DMS53 (cell line): ENCODE results near the gene LAPTM5.

Experiments
- DNase-seq: peaks from one replicate; lab custom pipeline; 2025; lab: John Stamatoyannopoulos, UW

Gene LAPTM5

DNA sequence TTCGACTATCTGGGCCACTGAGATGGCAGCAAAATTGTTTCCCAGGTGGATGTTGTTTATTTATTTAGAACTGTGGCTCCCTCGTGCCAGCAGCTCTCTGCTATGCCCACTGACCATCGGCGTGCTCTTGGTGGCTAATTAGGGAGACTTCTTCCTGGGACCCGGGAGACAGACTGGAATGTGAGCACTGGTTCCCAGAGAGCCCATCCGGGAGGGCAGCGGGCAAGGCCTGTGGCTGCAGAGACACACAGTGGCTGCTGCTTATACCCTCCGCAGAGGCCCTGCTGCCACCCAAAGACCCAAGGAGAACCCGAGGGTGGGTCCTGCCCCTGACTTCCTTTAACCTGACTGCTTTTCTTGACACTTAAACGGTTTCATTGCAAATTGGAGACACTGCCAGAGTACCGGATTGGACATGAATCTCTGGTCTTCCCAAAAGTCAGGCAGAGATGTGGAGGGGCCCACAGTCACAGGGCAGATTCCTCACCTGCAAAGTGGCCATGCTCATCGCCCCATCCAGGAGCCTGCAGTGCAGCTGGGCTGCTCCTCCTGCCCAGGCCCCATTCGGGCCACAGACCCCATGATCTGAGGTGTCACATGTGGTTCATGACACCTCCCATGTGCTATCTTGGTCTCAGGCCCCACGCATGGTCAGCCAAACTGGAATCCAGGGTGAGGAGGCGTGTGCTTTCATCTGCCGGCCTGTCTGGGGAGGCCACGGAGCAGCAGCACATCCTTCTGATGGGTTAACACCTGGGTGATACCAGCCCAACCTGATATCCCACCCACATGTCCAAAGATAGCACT lies 28.5 kb downstream of the LAPTM5 start:
- DNase-seq, result no peak

GRCh38 chr1:30728340-30728739 lies 29.2 kb downstream of the LAPTM5 start:
- DNase-seq, result no peak

DNA sequence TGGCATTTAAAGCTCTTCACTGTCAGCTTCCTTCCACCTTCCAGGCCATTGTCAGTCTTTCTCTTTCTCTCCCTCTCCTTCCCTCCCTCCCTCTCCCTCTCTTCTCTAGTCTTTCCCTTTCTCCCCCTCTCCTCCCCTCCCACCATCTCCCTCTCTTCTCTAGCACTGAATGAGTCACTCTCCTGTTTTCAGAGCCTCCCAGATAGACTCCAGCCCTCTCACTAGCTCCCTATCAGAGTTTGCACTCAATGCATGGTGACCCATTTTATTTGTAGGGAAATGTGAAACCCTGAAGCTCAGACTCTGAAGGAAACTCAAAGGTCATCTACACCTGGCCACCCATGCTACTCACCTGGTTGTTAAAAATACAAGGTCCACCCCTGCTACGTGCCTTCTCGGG lies 29.8 kb downstream of the LAPTM5 start:
- DNase-seq, result peak; percentile 15

DNA sequence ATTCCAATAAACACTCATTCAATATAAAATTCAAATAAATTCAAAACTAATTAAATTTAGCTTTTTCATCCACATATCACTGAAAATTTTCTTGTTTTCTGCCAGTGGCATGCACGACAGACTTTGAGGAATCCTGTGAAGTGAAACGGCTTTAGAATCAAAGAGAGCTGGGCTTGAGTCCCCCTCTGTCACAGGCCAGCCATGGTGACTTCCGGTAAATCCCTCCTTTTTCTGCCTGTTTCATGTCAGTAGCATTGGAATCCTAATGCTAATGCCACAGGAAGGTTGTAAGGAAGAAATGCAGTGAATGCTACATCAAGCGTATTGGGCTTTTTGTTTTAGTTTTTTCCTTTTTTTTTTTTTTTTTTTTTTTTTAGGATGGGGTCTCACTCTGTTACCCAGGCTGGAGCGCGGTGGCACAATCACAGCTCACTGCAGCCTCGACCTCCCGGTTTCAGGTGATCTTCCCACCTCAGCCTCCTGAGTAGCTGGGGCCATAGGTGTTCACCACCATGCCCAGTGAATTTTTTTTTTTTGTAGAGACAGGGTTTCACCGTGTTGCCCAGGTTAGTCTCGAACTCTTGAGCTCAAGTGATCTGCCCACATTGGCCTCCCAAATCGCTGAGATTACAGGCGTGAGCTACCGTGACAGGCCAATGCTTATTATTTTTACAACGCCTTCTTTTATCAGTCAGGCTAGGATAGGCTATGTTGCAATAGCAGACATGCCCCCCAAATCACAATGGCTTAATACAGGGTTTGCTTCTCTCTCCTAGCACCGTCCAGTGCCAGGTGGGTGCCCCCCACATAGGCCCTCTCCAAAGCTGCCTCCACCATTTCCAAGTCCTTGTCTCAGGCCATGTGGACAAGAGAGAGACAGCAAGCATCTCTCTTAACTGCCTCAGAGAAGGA lies 30.5 kb downstream of the LAPTM5 start:
- no peak for DNase-seq

- DNase-seq, result no peak
Measured at GRCh38 chr1:30726236-30726635, 31.3 kb downstream of the LAPTM5 start.

- DNase-seq, result no peak
Measured at GRCh38 chr1:30725450-30726095, 32.0 kb downstream of the LAPTM5 start.

GRCh38 chr1:30724655-30725421 lies 32.7 kb downstream of the LAPTM5 start:
- no peak for DNase-seq

- peak; percentile 25 for DNase-seq
Measured at GRCh38 chr1:30724175-30724574, 33.4 kb downstream of the LAPTM5 start.

- DNase-seq, result no peak
Measured at GRCh38 chr1:30723331-30723755, 34.2 kb downstream of the LAPTM5 start, which contains the start of gene MATN1. MATN1 (minus strand) TSS chr1:30723585; CDS start chr1:30723551, 34 bp downstream.

DNA sequence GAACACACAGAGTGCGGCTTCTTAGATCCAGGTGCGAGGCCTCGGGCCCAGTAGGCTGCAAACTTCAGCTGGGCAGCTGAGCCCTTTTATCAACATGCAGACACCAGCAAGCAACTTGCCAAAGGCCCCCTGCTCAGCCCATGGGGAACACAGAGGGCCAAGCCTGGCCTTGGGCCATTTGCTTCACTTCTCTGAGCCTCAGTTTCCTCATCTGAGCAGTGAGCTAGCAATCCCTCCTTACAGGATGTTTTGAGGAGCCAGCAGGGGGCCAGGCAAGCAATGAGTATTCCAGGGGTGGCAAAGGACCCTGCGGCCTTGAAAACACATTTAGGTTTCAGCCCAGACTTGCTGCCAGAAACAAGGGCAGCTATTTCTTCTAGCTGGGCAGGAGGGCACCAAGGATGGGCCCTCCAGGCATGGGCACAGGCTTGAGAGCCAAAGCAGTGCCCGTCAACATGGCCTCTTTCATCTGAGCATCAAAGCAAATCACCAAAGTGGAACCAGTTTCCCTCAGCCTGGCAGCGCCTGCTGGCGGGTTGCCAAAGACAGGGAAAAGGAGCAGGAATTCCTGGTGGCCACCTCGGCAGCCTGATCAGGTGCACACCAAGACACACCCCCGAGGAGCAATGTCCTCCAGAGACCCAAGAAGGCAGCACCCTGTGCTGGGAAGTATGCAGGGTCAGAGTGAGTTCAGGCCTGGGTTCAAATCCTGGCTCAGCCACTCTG lies 35.6 kb downstream of the LAPTM5 start:
- DNase-seq, result peak; percentile 37

- no peak for DNase-seq
Measured at GRCh38 chr1:30721341-30721793, 36.2 kb downstream of the LAPTM5 start.

- no peak for DNase-seq
Measured at GRCh38 chr1:30720271-30721223, 37.0 kb downstream of the LAPTM5 start.

DNA sequence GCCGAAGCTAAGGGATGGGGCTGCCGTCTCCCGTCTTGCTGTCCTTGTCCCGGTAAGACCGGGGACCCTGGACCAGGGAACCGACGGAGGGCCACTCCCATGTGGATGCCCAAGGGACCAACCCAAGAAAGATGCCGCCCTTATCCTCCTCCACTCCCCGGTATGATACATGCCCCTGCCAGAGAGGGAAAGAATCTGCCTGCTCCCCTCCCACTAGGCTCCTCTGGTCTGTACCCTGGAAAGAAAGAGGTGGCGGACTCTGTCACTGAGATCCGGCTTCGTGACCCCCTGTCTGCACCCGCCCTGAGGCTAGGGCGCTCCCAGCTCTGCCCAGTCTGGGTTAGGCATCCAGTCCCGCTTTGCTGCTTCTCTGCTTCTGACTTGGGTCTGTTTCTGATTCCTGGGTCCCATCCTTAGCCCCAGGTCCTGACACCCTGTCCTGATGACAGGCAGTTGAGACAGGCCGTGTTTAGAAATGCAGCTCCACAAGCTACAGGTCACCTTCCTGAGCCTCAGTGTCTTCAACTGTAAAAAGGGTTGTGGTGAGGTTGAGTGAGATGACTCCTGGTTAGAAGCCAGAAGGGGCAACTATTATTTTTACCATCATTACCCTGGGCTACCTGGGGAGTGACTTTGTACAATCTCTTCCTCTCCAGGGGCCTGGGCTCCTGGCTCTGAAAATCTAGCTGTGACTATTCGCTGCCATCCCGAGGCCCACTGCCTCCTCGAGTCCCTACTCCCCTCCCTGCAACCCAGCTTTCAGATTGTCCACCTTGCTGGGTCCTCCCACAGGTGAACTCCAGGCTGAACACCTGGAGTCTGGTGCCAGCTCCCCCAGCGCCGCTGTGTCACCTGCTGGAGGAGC lies 37.9 kb downstream of the LAPTM5 start:
- no peak for DNase-seq

DNA sequence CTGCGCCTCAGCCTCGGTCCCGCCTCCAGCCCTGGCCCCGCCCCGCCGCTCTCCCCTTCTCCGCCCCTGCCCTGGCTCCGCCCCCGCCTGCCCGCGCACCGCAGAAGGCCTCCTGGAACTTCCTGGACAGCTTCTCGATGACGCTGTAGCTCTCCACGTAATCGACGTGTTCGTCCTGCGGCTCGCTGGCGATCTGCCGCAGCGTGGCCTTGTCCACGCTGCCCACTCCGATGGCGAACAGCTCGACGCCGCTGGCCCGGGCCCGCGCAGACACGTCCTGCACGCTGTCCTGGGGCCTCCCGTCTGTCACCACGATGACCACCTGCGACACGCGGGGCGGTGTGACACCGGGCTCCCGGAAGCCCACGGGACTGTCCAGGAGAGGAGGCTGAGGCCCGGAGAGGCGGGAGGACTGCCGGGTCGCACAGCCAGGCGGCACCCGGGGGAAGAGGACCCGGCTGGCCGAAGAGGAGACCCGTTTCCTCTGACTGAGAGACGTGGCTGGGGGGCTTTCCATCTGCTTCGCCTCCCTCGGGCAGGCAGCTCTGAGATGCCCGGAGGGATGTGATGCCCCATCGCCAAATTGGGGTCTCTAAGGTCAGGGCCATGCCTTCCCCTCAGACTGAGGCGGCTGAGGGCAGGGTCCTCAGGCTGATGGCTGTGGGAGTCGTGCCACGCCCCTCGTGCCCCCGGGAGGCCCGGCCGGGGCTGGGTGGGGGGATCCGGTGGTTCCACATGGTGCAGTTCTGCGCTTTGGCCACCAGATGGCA lies 38.8 kb downstream of the LAPTM5 start:
- DNase-seq, result peak; percentile 98

DNA sequence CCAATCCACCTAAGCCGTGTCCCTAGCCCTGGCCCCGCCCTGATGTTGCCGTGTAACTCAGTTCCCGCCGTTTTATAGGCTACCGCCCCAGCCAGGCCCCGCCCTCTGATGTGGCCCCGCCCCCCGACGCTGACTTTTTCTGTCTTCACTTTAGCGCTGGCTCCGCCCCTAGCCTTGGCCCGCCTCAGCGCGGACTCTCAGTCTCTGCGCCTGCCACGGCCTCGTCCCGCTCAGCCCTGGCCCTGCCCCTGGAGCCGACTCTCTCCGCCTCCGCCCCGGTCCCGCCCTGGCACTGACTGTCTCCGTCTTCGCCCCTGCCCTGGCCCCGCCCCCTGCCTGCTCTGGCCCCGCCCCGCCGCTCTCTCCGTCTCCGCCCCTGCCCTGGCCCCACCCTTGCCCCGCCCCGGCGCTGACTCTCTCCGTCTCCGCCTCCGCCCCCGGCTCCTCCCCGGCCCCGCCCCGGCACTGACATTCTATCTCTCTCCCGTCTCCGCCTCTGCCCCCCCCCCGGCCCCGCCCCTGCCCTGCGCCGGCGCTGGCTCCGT lies 39.4 kb downstream of the LAPTM5 start:
- peak; percentile 98 for DNase-seq

- DNase-seq, result no peak
Measured at GRCh38 chr1:30716646-30717045, 40.9 kb downstream of the LAPTM5 start.

- DNase-seq, result no peak
Measured at GRCh38 chr1:30715886-30716285, 41.7 kb downstream of the LAPTM5 start.

- peak; percentile 52 for DNase-seq
Measured at GRCh38 chr1:30715216-30715615, 42.4 kb downstream of the LAPTM5 start.
